LNCaP clone FGC (cell line): ENCODE measurements around the gene MYO10.

Experiments used
- DNase-seq: peaks from one replicate; pipeline ENCODE4 v3.0.0-alpha.2; 2011; ENCODE audit warnings: low read depth
- H3K4me3 ChIP-seq: 2 replicates; pipeline ENCODE4 v1.5.1; 2011; ENCODE audit warnings: mild to moderate bottlenecking, low read depth, low read length, control low read depth
- CTCF ChIP-seq: IDR thresholded peaks from 2 replicates; pipeline ENCODE4 v1.5.1; 2012; ENCODE audit warnings: mild to moderate bottlenecking; ENCODE audit not compliant: control insufficient read depth, insufficient read depth; ENCODE audit errors: extremely low read depth

MYO10 gene

GRCh38 chr5:16889972-16890519, 46.0 kb downstream of the MYO10 start:
- no peak for TF ChIP-seq CTCF
- no peak for DNase-seq
- H3K4me3 ChIP-seq: no peak overlapping the region

DNA sequence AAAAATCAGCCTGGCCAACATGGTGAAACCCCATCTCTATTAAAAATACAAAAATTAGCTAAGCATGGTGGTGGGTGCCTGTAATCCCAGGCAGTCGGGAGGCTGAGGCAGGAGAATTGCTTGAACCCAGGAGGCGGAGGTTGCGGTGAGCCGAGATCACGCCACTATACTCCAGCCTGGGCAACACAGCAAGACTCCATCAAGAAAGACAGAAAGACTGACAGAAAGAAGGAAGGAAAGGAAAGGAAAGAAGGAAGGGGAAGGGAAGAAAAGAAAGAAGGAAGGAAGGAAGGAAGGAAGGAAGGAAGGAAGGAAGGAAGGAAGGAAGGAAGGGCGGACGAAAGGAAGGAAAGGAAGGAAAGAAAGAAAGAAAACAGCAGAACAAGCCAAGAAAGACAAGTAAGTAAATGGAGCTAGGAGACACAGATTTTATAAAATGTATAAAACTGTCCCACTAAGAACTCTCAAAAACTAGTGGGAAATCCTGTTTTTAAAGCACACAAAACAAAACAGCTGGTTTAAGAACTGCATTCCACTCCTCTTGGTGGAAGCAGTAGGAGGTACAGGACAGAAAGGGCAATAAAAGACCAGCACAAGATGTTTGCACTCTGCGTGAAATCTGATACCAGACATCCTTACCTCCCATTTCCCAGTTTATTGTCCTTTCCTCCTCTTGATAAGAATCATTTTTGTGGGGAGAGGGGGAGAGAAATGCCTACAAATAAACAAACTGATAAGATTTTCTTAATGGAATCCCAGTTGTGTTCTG, 46.7 kb downstream of the MYO10 start:
- TF ChIP-seq CTCF: no peak
- DNase-seq: peak; percentile 93
- H3K4me3 ChIP-seq: 0 out of 2 replicates have a peak overlapping the region, but pooled peaks have one; percentile 20

DNA sequence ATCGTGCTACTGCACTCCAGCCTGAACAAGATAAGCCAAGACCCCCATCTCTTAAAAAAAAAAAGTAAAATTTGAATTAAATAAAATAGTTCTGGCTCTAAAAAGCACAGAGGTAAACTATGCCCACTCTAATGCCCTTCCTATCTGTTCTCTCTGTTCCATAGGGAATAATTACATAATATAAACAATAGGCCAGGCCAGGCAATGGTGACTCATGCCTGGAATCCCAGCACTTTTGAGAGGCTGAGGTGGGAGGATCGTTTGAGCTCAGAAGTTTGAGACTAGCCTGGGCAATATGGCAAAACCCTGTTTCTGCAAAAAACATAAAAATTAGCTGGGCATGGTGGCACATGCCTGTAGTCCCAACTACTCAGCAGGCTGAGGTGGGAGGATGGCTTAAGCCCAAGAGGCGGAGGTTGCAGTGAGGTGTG, 47.4 kb downstream of the MYO10 start:
- no peak for DNase-seq
- no peak for TF ChIP-seq CTCF
- H3K4me3 ChIP-seq: no peak overlapping the region

- DNase-seq: no peak
- no peak overlapping the region for H3K4me3 ChIP-seq
- no peak for TF ChIP-seq CTCF
Measured at GRCh38 chr5:16886793-16887345, 49.2 kb downstream of the MYO10 start.

DNA sequence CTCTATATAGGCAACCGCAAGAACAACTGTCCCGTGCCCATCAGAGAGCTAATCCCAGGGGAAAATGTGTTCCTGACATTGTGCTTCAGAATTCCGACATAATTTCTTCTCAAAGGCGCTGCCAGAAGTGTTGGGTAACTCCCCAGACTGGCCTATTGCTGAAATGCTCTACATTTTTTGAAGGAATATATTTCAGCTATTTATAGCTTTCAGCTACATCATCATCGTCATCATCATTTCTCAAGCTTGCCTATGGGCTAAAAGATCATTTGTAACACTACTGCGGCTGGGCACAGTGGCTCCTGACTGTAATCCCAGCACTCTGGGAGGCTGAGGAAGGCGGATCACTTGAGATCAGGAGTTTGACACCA, 49.7 kb downstream of the MYO10 start:
- no peak overlapping the region for H3K4me3 ChIP-seq
- TF ChIP-seq CTCF: no peak
- no peak for DNase-seq

GRCh38 chr5:16885635-16886365, 50.3 kb downstream of the MYO10 start:
- H3K4me3 ChIP-seq: no peak overlapping the region
- DNase-seq: no peak
- no peak for TF ChIP-seq CTCF
